HG03439 (cell line): Measurements from ENCODE around the gene TULP4.
"Not testable (repeated sequence)": the region's sequence is repeated elsewhere in the genome, so short reads cannot be mapped to it uniquely, and the experiment has no call there.

Source experiments
- ATAC-seq: cut with Tn5 transposase; IDR thresholded peaks from one replicate; pipeline ENCODE4 v1.9.1; 2021; ENCODE audit warnings: mild to moderate bottlenecking, moderate library complexity; ENCODE audit not compliant: unreplicated experiment

Gene TULP4

DNA sequence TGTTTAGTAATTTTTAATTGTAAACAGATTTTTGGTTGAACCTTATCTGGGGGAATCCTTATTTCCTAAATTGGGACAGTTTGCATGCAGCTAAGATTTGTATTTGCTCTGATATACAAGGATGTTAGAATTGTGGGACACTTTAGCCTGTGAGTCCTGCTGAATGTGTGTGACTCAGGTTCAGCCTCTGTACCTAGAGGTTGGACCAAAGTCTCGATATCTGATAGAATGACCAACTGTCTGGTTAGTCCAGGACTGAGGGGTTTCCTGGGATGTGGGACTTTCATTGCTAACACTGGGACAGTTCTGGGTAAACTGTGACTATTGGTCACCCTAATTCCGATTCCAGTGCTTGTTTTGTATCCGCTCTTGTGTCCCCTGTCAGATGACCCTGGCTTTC, 20.2 kb upstream of the TULP4 start:
- no peak for ATAC-seq

DNA sequence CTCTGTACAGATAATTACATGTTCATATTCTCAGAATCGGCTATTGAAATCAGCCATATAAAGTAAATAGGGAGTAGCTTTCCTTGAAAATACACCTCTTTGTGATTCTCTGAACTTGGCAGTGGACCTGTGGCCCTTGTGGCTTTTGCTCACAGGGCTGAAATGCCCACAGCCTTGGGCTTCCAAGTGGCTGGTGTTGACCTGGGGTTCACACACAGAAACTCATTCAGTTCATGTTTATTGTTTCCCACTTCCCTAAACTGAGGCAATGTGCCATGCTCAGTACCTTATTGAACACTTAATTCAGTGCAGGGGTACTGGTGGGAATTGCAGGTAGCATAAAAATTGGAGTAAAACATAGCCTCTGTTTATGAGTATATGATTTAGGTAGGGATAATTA, 19.1 kb upstream of the TULP4 start:
- ATAC-seq = no peak

- ATAC-seq = not testable (repeated sequence)
Observed at GRCh38 chr6:158295976-158296853, 16.1 kb upstream of the TULP4 start.

DNA sequence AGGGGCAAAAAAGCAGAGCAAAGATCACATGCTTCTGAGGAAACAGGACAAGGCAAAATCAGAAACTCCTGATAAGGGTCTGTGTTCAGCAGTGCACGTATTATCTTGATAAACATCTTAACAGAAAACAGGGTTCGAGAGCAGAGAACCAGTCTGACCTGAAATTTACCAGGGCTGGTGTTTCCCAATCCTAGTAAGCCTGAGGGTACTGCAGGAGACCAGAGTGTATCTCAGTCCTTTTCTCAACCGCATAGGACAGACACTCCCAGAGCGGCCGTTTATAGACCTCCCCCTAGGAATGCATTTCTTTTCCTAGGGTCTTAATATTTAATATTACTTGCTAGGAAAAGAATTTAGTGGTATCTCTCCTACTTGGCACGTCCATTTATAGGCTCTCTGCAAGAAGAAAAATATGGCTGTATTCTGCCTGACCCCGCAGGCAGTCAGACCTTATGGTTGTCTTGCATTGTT, 15.4 kb upstream of the TULP4 start:
- not testable (repeated sequence) for ATAC-seq

GRCh38 chr6:158297657-158298056, 14.6 kb upstream of the TULP4 start:
- not testable (repeated sequence) for ATAC-seq

DNA sequence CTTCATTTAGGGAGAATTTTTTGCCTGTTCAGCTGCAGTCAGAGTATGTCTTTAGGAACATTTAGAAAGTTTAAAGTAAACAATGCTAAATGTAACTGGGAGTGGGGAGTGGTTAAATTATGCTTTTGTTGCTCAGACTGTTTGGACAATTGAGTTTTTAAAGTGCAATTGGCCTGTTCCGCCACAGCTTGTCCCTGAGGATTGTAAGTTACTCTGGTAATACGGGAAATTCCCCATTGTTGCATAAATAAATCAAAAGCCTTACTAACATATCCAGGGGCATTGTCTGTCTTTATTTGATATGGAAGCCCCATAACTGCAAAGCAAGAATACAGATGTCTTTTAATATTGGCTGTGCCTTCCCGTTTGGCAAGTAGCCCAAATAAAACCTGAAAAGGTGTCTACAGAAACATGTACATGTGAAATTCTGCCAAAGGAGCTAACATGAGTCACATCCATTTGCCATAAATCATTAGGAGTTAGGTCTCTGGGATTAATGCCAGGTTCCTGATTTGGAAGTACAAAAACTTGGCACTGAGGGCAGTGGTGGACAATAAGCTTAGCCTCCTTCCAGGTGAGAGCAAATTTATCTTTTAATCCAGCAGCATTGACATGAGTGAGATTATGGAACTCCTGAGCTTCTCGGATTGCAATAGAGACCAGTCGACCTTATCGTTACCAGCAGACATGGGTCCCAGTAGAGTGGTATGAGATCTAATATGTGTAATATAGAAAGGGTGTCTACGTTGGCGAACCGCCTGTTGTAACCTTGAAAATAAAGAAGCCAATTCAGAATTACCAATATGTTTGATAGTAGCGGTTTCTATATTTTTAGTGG, 11.7 kb upstream of the TULP4 start:
- ATAC-seq = not testable (repeated sequence)

DNA sequence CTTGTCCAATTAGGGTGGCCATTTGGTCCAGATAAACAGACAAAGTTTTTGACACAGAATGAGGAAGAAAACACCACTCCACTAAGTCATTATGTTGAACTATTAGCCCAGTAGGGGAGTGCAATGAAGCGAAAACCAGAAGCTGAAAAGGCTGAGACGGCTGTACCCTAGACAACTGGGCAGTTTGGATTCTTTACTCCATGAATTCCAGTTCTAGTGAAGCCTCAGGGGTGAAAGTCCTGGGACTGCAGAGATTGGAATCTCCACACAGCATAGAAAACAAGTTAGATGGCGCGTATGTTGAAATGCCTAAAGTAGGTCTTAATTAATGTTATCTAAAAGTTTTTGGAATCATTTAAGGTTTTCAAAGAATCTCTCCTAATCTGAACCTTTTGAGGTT, 10.7 kb upstream of the TULP4 start:
- not testable (repeated sequence) for ATAC-seq

GRCh38 chr6:158302195-158302796, 10.0 kb upstream of the TULP4 start:
- not testable (repeated sequence) for ATAC-seq

DNA sequence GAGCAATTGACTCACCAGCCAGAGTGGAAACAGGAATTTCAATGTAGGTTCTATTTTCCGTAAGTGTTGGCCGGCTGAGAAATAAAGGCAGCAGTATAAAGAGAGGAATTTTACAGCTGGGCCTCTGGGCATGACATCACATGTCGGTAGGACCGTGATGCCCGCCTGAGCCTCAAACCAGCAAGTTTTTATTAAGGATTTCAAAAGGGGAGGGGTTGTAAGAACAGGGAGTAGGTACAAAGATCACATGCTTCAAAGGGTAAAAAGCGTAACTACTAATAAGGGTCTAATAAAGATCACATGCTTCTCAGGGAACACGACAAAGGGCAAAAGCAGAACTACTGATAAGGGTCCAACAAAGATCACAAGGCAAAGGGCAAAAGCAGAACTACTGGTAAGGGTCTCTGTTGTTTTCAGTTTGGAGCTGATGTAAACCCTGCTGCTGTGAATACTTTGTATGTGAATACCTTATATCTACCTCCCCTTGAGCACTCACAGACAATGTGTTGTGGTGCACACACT, 9.0 kb upstream of the TULP4 start:
- ATAC-seq = no peak

GRCh38 chr6:158304254-158304653, 8.0 kb upstream of the TULP4 start:
- ATAC-seq = no peak

- ATAC-seq = no peak
Observed at GRCh38 chr6:158309814-158310213, 2.5 kb upstream of the TULP4 start.

- no peak for ATAC-seq
Observed at GRCh38 chr6:158311193-158311592, 1.1 kb upstream of the TULP4 start.

DNA sequence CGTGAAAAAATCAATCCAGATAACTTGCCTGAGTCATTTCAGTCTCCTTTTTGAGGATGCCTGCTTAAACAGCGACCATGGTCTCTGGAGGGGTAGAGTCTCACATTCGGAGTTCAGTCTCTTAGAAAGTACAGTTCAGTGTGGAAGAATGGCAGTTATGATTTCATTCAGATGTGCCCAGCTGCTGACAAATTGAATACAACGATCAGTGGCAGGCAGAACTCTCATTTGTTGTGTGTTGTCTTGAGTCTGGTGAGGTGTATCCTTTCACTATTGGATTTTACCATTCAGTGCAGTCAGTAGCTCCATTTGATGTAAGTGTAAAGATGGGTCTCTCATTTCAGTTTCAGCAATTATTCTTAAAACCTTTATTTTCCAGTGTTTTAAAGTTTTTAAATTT, 639 bp upstream of the TULP4 start:
- ATAC-seq = no peak

- ATAC-seq = no peak
Observed at GRCh38 chr6:158312672-158313397, 570 bp downstream of the TULP4 start.

DNA sequence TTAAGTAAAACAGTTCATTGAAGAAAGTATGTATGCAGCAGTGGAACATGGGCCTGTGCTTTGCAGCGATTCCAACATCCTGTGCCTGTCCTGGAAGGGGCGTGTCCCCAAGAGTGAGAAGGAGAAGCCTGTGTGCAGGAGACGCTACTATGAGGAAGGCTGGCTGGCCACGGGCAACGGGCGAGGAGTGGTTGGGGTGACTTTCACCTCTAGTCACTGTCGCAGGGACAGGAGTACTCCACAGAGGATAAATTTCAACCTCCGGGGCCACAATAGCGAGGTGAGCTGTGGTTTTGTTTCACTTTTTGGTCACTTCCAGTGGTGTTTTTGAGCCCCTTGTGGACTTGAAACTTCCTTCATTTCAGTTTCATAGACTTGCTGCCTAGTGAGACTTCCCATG, 1.7 kb downstream of the TULP4 start:
- no peak for ATAC-seq

GRCh38 chr6:158314737-158315136, 2.5 kb downstream of the TULP4 start:
- no peak for ATAC-seq

DNA sequence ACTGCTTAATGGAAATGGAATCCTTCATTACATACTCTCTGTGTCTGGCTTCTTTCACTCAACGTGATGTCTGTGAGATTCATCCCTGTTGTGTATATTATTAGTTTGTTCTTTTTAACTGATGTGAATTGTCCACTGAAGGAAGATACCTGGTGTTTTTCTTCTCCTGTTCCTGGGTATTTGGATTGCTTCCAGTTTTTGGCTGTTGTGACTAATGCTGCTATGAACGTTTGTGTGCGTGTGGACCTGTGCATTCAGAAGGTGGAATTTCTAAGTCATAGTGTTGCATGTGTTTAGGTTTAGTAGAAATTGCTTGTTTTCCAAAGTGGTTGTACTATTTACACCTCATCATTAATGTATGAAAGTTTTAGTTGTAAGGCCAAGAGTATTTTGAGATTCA, 3.8 kb downstream of the TULP4 start:
- no peak for ATAC-seq

DNA sequence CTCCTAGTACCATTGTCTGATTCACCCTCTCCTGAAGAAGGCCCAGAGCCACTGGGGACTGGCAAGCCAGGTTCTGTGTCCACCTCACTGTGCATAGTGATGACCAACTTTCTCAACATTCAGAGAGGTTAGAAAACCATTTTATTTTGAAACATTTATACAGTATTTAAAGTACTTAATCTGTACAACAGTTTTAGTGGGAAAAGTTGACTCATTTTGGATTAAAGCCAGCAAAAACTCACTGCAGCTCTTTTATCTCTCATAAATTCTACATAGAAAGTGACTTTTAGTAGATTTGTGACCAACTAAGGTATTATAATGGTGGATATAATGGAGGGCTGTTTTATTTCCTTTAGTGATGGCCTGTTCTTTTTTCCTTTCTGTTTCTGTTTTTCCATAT, 9.7 kb downstream of the TULP4 start:
- no peak for ATAC-seq

- no peak for ATAC-seq
Observed at GRCh38 chr6:158322400-158322723, 10.1 kb downstream of the TULP4 start.

DNA sequence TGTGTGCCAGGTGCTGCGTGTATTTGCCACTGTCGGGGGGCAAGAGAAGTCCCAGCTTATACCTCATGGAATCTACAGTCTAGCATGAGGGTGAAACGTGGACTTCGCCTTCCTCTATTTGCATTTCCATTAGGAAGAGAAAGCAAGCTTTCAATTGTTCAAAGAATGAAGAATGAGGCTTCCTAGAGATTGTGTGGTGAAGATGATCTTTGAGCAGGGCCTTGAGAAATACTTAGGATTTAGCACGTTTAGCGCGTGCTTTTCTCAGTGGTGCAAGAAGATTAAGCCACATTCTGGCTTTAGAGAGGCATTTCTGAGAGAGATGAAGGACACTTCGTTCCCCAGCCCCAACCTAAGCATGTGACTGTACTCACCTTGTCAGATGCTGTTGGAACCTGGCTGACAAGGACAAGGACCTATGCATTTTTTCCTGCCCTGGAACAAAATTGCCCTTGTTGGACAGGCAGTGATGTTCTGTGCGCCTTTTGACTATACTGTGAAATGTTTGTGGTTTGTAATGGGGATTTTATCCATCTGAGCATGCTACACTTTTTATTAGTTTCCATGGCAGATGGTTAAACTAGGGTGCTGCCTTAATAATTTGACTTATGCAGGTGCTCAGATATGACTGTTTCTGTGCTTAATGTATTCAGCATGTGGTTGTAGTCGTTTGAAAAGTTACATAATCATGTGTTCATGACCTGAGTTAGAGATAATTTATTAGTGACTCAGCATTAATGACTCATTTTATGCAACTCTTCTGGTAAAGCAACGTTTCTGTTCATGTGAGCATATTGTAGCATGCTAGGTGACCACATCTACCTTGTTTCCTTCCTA, 10.7 kb downstream of the TULP4 start:
- ATAC-seq = peak; percentile 62
